PFSK-1 (cell line): ENCODE measurements around the gene ZNF2.

Source experiments
- POLR2AphosphoS5 ChIP-seq: IDR thresholded peaks from 2 replicates; pipeline ENCODE4 v1.6.1; 2012; ENCODE audit warnings: low read depth, mild to moderate bottlenecking, control low read depth, low read length, moderate library complexity
- SIN3A ChIP-seq: IDR thresholded peaks from 2 replicates; pipeline ENCODE4 v1.6.1; 2012; ENCODE audit warnings: mild to moderate bottlenecking, low read length, moderate library complexity, borderline replicate concordance; ENCODE audit not compliant: insufficient read depth
- TAF1 ChIP-seq: IDR thresholded peaks from 2 replicates; pipeline ENCODE4 v1.6.1; 2012; ENCODE audit warnings: low read length, control low read depth, borderline replicate concordance; ENCODE audit not compliant: insufficient read depth

DNA sequence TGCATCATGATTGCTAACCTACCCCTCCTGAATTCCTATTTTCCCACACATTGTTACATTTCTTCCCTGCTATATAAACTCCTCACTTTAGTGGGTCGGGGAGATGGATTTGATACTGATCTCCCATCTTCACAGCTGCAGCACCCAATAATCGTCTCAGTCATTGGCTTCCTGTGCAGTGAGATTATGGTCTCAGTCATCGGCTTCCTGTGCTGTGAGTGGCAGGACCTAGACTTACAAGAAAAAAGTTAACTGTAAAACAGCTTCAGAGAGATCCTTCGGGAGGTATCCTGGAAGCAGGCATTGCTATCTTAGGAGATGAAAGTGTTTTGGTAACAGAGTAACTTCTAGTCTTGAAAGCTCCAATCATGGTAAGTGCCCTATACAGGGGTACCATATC is 38.3 kb downstream of the ZNF2 start:
- TF ChIP-seq POLR2AphosphoS5 (no peak), SIN3A (no peak), TAF1 (no peak)
